ENCODE measurements around the gene WHRN. TPM values are rescaled to one million over a fixed set of nuclear protein-coding genes. Genes with fewer than 3 reads are reported as not detected.

Gene WHRN
- total RNA-seq, 2 donors from 2014 or later: 2.5 to 2.6 TPM

- intact Hi-C loops (cut with DNase I): no loop called here
- peak; percentile 80 for DNase-seq (ENCODE audit: low spot score)
These were observed 138.7 kb downstream of the WHRN start for GRCh38 chr9:114366334-114367128.

GRCh38 chr9:114365194-114365593, 140.1 kb downstream of the WHRN start:
- intact Hi-C loops (cut with DNase I): no loop called here

GRCh38 chr9:114364134-114365041, 140.9 kb downstream of the WHRN start:
- DNase-seq (ENCODE audit: low spot score): peak; percentile 31
- intact Hi-C loops (cut with DNase I): no loop called here

More at GRCh38 chr9:114365194-114365593, 140.1 kb downstream of the WHRN start:
- no peak for DNase-seq (ENCODE audit: low spot score)

- DNase-seq (ENCODE audit: low spot score): no peak
- intact Hi-C loops (cut with DNase I): no loop called here
These were observed 141.8 kb downstream of the WHRN start for GRCh38 chr9:114363424-114363823.

GRCh38 chr9:114362394-114362793, 142.9 kb downstream of the WHRN start:
- peak; percentile 70 for DNase-seq (ENCODE audit: low spot score)
- intact Hi-C loops (cut with DNase I): no loop called here

- peak; percentile 50 for DNase-seq (ENCODE audit: low spot score)
- intact Hi-C loops (cut with DNase I): no loop called here
These were observed 143.7 kb downstream of the WHRN start for GRCh38 chr9:114361542-114361941.

- intact Hi-C loops (cut with DNase I): loop anchor here in 1 of 2 donors (5.0 kb wide), 1 partner anchor 552 kb away; no protein-coding TSS in a partner anchor
- peak; percentile 75 for DNase-seq (ENCODE audit: low spot score)
These were observed 145.5 kb downstream of the WHRN start for GRCh38 chr9:114359801-114360200.

GRCh38 chr9:114357911-114358328, 147.4 kb downstream of the WHRN start:
- DNase-seq (ENCODE audit: low spot score): peak; percentile 50
- intact Hi-C loops (cut with DNase I): loop anchor here in 1 of 2 donors (5.0 kb wide), 1 partner anchor 551 kb away; no protein-coding TSS in a partner anchor

- intact Hi-C loops (cut with DNase I): loop anchor here in 1 of 2 donors (5.0 kb wide), 1 partner anchor 550 kb away; no protein-coding TSS in a partner anchor
- DNase-seq (ENCODE audit: low spot score): peak; percentile 20
These were observed 147.9 kb downstream of the WHRN start for GRCh38 chr9:114357360-114357759.

GRCh38 chr9:114356792-114357191, 148.5 kb downstream of the WHRN start:
- intact Hi-C loops (cut with DNase I): loop anchor here in 1 of 2 donors (5.0 kb wide), 1 partner anchor 549 kb away; no protein-coding TSS in a partner anchor
- DNase-seq (ENCODE audit: low spot score): peak; percentile 68

- DNase-seq (ENCODE audit: low spot score): peak; percentile 72
- intact Hi-C loops (cut with DNase I): loop anchor here in 1 of 2 donors (5.0 kb wide), 1 partner anchor 549 kb away; no protein-coding TSS in a partner anchor
These were observed 149.5 kb downstream of the WHRN start for GRCh38 chr9:114355821-114356220.

Other genes starting within 250 kb of the WHRN start
- gene ORM1, start 182.4 kb downstream of the WHRN start, total RNA-seq: 1 to 10 TPM in 1 of 2 donors, not detected in 1; 1.8 TPM
- not detected for gene ORM2, start 175.6 kb downstream of the WHRN start, total RNA-seq
- gene AKNA, start 117.5 kb downstream of the WHRN start, total RNA-seq: 10 to 100 TPM; 23.8 to 32.4 TPM
- 10 to 100 TPM; 70.6 to 73.3 TPM for gene ATP6V1G1, start 82.3 kb upstream of the WHRN start, total RNA-seq
- 10 to 100 TPM; 10.5 to 11.2 TPM for gene TMEM268, start 105.8 kb upstream of the WHRN start, total RNA-seq
- not detected for gene TEX53, start 152.3 kb upstream of the WHRN start, total RNA-seq
- gene TEX48, start 176.7 kb upstream of the WHRN start, total RNA-seq: not detected

Data from posterior vena cava (tissue), 2 donors.